HG03439 (cell line): ENCODE data around the gene PYGO2.

ENCODE experiments used
- ATAC-seq: cut with Tn5 transposase; IDR thresholded peaks from one replicate; pipeline ENCODE4 v1.9.1; 2021; ENCODE audit warnings: mild to moderate bottlenecking, moderate library complexity; ENCODE audit not compliant: unreplicated experiment

PYGO2 gene

DNA sequence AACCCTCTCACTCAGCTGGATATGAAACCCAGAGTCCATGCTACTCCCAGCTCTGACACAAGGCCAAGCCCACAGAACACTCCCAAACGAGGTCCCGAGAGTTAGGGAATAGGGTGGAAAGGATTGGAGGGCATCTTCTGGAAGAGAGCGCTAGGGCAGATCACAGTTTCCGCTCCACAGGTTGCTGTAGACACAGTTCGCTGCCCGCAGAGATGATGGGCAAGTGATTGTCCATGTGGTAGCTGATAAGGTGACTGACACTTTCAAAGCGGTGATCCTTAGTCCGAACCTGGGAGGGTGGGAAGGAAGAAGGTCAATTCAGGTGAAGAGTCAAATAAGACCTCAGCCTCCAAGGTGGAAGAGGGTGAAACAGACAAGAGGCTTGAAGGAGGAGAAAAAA is 2.1 kb upstream of the PYGO2 start:
- ATAC-seq, result no peak

GRCh38 chr1:154962795-154963330 is 1.3 kb upstream of the PYGO2 start:
- no peak for ATAC-seq

- no peak for ATAC-seq
Measured at GRCh38 chr1:154962156-154962749, 671 bp upstream of the PYGO2 start.

DNA sequence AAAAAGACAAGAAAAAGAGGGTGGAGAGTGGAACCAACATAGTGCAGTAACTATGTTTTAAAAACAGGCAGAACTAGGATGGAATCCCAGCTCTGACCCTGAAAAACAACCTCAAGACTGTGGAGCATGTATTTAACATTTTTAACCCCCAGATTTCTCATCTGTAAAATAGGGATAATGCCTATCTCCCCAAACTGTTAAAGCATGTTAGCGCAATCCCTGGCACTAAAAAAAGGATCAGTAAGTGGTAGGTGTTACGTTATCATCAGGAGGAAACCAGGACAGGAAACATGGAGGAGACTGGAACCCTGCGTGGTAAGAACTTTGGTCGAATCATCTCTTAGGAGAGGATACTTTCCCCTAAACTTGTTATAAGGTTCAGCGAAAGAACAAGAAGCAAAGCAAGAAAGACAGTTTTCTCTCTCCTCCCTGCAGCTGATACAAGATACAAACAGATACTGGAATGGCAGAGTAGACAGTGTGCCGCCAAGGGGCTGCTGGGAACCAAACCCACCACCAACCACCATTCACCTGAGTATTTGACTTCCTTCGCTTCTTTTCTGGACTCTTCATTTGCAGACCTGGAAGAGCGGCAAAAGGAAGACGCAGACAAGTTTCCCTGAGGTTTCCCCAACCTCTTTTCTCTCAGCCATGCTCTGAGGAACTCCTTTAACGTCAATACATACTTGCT is 991 bp downstream of the PYGO2 start:
- no peak for ATAC-seq

DNA sequence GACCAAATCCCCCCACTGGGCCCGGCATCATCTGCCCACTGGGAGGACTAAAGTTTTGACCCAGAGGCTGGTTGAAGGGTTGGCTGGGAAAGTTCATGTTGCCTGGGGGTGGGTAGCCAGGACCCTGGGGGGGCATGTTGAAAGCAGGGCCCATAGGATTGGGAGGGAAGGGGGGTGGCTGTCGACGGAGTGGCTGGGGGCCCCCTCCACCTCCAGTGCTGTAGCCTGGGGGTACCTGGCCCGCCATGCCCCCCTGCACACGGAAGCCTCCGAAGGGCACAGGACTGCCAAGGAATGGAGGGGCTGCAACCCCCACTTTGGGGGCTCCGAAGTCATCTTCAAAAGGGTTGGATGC is 2.2 kb downstream of the PYGO2 start:
- no peak for ATAC-seq

- no peak for ATAC-seq
Measured at GRCh38 chr1:154958681-154959425, 2.7 kb downstream of the PYGO2 start.

DNA sequence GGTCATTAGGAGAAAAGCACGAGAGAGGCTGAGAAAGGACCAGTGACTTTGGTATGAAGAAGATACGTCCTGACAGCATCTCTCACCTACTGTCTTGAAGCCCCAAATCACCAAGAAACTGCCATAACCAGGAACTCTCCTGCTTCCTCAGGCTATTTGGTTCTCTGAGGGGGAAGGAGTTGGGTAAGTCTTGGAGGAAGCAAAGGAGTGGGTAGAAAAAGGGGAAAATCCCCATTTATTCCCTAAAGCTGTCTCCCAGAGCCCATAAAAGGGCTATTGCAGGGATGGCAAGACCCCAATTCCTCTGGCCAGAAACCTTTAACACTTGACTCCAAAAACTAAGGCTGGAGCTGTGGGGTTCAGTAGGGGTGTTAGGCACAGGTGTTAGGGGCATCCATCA is 3.5 kb downstream of the PYGO2 start:
- no peak for ATAC-seq

DNA sequence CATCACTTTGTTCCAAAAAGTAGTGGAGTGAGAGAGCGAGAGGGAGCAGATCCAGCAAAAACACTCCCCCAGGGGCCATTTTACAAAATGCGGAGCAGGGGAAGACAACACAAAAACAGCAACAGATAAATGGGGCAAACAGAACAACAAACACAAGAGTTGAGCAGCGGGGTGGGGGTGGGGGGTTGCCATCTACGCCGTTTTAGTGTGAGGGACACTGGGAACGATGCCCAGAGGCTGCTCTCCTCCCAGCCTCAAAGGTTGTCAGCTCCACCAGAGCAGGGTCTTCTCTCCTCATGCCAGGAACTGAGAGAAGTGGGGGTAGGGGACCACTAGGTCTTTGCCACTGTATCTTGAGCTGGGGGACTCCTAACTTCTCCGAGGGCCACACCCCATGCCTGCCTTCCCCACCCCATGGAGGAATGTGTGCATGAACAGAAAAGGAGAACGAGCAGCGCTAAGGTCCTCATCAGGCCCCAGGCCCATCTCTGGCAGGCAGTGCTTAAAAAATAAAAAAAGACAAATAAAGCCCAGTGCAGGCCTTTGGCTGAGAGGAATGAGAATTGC is 4.4 kb downstream of the PYGO2 start:
- no peak for ATAC-seq

DNA sequence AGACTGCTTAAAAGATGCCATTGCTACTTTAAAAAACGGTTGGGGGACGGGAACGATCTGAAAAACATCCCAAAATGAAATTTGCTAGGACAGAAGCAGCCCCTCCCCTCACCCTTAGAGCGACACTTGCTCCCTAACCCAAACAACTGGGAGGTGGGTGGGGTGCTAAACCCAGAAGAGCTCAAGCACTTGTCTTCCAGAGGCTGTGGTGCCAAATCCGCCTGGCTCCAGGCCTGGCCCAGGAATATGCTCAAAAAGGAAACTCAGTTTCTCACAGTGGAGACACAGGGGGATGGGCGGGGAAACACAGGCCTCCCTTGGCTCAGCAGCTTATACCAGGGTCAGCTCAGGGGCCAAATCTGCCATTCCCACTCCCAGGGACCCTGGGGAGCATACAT is 5.0 kb downstream of the PYGO2 start:
- ATAC-seq, result no peak

- peak; percentile 57 for ATAC-seq
Measured at GRCh38 chr1:154955718-154956543, 5.7 kb downstream of the PYGO2 start, which contains the start of gene PBXIP1. PBXIP1 (minus strand) TSS chr1:154956099; CDS start chr1:154953721, 2,378 bp downstream.

- no peak for ATAC-seq
Measured at GRCh38 chr1:154955039-154955717, 6.4 kb downstream of the PYGO2 start.

GRCh38 chr1:154954541-154954940 is 7.0 kb downstream of the PYGO2 start:
- no peak for ATAC-seq

DNA sequence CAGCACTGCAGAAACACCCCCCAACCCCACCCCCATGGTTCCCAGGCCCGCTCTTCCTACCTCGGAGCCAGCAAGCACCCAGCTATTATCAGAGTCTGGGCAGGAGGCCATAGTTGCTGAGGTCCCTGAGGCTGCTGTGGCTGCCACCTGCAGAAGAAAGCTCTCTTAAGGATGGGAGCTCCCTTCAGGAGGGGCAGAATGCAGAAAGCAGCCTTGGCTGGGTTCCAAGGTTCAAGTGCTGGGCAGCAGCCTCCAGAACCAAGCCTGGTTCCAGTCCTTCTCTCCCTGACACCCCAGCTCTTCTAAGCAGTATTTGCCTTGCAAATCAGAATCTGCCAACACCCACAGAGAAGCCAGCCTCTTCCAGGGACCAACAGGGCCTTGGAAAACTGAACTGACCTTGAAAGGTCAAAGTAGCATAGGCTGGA is 8.0 kb downstream of the PYGO2 start:
- no peak for ATAC-seq

GRCh38 chr1:154952664-154953063 is 8.9 kb downstream of the PYGO2 start:
- ATAC-seq, result no peak

- no peak for ATAC-seq
Measured at GRCh38 chr1:154951901-154952657, 9.5 kb downstream of the PYGO2 start.

GRCh38 chr1:154948079-154948478 is 13.5 kb downstream of the PYGO2 start:
- no peak for ATAC-seq

- no peak for ATAC-seq
Measured at GRCh38 chr1:154945962-154946850, 15.4 kb downstream of the PYGO2 start.
